Naive B cell (primary cell): ENCODE data around the gene GOLT1A. TPM values are rescaled to one million over a fixed set of nuclear protein-coding genes. Genes with fewer than 3 reads are reported as not detected.

Experiments
- ATAC-seq, 2 donors: fragments of 150-1000 bp; cut with Tn5 transposase; 2 replicates each; pipeline ENCODE4 v1.10.0; 2021; ENCODE audit warnings: low read depth in 2 of 2, mild to moderate bottlenecking in 2 of 2, moderate library complexity in 2 of 2
- DNase-seq: peaks from one replicate; pipeline ENCODE4 v3.0.0; 2022
- H3K27ac Mint-ChIP-seq, 6 donors: one replicate each; pipeline ENCODE4 v1.8.0; 2020 to 2022; ENCODE audit warnings: mild to moderate bottlenecking in 6 of 6, mixed read lengths in 6 of 6, moderate library complexity in 5 of 6, inconsistent platforms in 2 of 6
- H3K27me3 Mint-ChIP-seq, 3 donors: one replicate each; pipeline ENCODE4 v1.8.0; 2021 to 2022; ENCODE audit warnings: mixed read lengths in 3 of 3, mild to moderate bottlenecking in 1 of 3
- H3K36me3 Mint-ChIP-seq, 2 donors: one replicate each; pipeline ENCODE4 v1.8.0; 2020 to 2022; ENCODE audit warnings: mixed read lengths in 2 of 2, inconsistent platforms in 1 of 2, mild to moderate bottlenecking in 1 of 2
- H3K4me1 Mint-ChIP-seq, 3 donors: one replicate each; pipeline ENCODE4 v1.8.0; 2020 to 2022; ENCODE audit warnings: mixed read lengths in 3 of 3, inconsistent platforms in 1 of 3, mild to moderate bottlenecking in 1 of 3, moderate library complexity in 1 of 3
- H3K4me3 Mint-ChIP-seq, 8 donors: one replicate each; pipeline ENCODE4 v1.8.0; 2020 to 2022; ENCODE audit warnings: mild to moderate bottlenecking in 8 of 8, mixed read lengths in 8 of 8, moderate library complexity in 8 of 8, inconsistent platforms in 2 of 8
- H3K9me3 Mint-ChIP-seq, 7 donors: one replicate each; pipeline ENCODE4 v1.8.0; 2020 to 2022; ENCODE audit warnings: mixed read lengths in 7 of 7, mild to moderate bottlenecking in 5 of 7, inconsistent platforms in 2 of 7, moderate library complexity in 1 of 7
- polyA plus RNA-seq, 6 donors: library from polyadenylated mRNA; unstranded; fragments of 300-500 nt; fragmentation: Illumina TruSeq; gene quantifications; one replicate each; pipeline ENCODE4 v1.2.3, GENCODE V29; 2021; ENCODE audit warnings: low read depth in 6 of 6

Gene GOLT1A
- polyA plus RNA-seq, 6 donors from 2014 or later: not detected

DNA sequence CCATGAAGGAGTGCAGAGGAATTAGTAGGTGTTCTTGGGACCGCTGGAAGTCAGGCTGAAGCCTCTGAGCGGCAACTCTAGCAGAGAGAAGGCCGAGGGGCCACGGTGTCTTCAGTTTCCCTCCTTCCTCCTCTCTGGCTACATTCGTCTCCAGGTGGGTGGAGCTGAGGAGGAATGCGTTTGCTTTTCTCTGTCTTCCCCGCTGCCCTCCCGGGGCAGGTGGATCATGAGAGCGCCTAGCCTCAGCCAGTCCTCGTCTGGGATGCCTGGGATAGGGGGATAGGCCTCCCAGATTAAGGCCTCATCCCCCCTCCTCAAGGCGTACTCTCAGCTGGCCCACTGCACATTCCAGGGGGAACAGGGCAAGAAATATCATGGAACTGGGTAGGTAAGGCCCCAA lies 7.5 kb upstream of the GOLT1A start:
- DNase-seq (no peak), ATAC-seq (no peak)
- no peak overlapping the region for H3K4me3 Mint-ChIP-seq
- no peak overlapping the region for H3K27ac Mint-ChIP-seq
- peaks cover 5 to 29% (median 10%) of the 10 kb centered on the region in 3 donors for H3K27me3 Mint-ChIP-seq
- no peaks in the 10 kb centered on the region for H3K9me3 Mint-ChIP-seq
- H3K36me3 Mint-ChIP-seq: no peaks in the 10 kb centered on the region
- H3K4me1 Mint-ChIP-seq: no peaks in the 10 kb centered on the region

DNA sequence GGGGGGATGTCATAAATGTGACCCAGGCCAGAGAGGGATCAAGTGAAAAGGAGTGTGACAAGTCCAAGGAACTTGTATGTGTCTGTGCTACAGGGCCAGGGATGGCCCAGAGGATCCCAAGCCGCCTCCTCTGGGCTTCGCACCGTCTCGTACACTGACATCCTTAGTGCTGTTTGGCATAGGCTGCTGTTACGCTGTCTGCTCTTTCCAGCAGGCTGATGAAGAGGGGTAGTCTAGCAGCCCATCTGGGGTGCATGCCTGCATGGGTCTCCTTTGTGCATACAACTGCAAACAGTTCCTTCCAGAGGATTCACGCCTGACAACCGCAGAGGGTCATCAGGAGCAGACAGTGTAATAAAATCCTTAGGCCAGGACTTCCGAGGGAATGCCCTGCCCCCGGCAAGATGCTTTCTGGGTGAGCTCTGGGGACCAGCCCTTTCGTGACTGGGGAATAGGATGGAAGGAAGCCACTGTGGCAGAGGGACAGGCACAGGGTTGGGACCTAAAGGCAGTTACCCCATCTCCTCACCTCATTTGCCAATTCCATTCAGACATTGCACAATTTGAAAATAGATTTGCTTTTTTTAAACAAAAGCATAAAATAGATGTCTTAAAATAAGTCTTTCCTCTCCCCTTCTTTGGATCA lies 6.3 kb upstream of the GOLT1A start:
- Mint-ChIP-seq H3K27me3 (peaks cover 10 to 29% (median 10%) of the 10 kb centered on the region in 3 donors), H3K4me1 (no peaks in the 10 kb centered on the region), H3K4me3 (peak overlapping the region in 2 of 8 donors; percentile 25 to 56), H3K36me3 (no peaks in the 10 kb centered on the region), H3K27ac (no peak overlapping the region), H3K9me3 (no peaks in the 10 kb centered on the region)
- ATAC-seq (no peak), DNase-seq (no peak)

DNA sequence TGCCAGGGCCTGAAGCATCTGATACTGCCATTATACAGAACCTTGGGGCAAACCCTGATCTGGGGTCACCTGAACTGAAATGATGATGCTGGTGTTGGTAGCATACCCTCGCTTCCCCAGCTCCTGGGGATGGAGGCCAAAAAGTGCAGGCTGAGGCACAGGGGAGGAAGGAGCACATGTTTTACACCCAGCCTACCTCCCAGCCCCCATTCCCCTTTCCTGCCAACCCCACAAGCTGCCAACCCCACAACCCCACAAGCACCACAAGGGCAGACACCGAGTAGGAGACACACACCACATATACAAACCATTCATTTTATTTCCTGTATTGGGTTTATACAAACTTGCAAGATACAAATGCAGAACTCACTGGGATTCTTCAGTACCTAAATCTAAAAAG lies 4.8 kb upstream of the GOLT1A start:
- Mint-ChIP-seq H3K9me3 (peaks cover 0 to 2% (median 0%) of the 10 kb centered on the region in 7 donors), H3K36me3 (no peaks in the 10 kb centered on the region), H3K27me3 (peaks cover 10 to 29% (median 11%) of the 10 kb centered on the region in 3 donors), H3K27ac (no peak overlapping the region), H3K4me1 (peaks cover 7 to 8% (median 8%) of the 10 kb centered on the region in 3 donors), H3K4me3 (no peak overlapping the region)
- DNase-seq (no peak), ATAC-seq (no peak)

DNA sequence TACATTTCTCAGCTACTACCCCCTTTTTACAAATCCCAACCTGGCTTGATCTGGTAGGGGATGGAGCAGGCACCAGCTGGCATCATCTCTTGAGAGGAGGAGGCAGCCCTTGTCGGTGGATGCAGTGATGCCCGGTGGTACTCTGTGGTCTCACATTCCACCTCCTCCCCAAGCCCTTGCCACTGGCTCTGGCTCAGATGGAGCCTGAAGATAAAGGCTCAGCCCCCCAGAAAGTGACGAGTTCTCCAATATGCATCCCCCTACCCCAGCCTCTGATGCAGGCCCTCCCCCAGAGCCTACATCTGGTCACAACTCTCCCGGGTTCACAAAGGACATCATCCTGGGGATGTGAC lies 3.8 kb upstream of the GOLT1A start:
- no peaks in the 10 kb centered on the region for H3K36me3 Mint-ChIP-seq
- no peak overlapping the region for H3K27ac Mint-ChIP-seq
- DNase-seq: no peak
- no peak for ATAC-seq
- peaks cover 10 to 23% (median 11%) of the 10 kb centered on the region in 3 donors for H3K27me3 Mint-ChIP-seq
- H3K4me1 Mint-ChIP-seq: peaks cover 7 to 11% (median 8%) of the 10 kb centered on the region in 3 donors
- peaks cover 0 to 2% (median 0%) of the 10 kb centered on the region in 7 donors for H3K9me3 Mint-ChIP-seq
- H3K4me3 Mint-ChIP-seq: no peak overlapping the region

DNA sequence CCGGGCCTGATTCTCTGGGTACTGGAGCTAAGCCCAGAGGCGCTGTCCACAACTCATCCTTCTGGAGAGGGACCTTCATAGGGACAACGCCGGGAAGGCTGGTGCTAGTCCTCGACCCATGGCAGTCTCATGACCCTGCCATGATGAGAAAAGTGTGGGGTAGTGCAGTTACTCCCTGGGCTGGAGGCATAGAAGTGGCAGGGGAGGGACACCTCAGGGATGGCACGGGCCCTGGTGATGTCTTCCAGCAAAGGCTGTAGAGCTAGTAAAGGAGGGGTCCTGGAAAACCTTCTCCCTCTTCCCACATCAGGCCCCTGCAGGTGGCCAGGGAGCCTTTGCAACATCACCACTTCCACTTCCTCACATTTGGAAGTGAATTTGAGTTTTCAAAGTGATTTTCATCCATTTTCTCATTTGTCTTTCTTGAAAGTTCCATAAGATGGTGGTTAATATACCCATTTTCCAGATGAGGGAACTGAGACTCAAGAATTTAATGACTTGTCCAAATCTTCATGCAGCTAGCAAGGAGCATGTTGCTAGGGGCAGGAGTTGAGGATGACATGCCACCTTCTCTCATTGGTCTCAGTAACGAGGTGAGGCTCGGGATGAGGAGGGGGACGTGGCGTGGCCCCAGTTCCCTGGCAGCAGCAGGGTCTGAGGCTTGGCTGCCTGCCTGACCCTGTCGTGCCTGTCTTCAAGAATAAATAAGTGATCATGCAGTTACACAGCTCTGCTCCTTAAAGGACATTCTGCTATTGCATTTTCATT lies 3.3 kb upstream of the GOLT1A start:
- Mint-ChIP-seq H3K27ac (no peak overlapping the region), H3K9me3 (peaks cover 0 to 2% (median 0%) of the 10 kb centered on the region in 7 donors), H3K27me3 (peaks cover 10 to 18% (median 11%) of the 10 kb centered on the region in 3 donors), H3K36me3 (no peaks in the 10 kb centered on the region), H3K4me3 (no peak overlapping the region), H3K4me1 (peaks cover 7 to 11% (median 8%) of the 10 kb centered on the region in 3 donors)
- DNase-seq (no peak), ATAC-seq (no peak)

DNA sequence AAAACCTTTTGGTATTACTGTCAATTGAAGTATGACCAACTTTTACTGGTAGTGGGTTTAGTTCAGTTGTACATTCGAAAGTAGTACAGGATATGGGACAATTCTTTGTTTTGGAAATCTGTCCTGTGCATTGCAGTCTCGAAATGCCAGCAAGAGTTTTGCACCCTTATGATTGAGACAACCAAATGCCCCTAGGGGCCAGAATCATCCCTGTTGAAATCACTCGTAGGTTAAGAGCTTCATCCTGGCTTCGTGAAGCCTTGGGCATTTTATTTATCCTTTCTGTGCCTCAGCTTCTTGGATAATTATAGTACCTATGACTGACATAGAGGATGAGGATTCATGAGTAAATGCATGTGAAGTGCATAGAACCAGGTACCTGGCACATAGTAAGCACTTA lies 2.4 kb upstream of the GOLT1A start:
- DNase-seq (no peak), ATAC-seq (no peak)
- no peak overlapping the region for H3K4me3 Mint-ChIP-seq
- H3K9me3 Mint-ChIP-seq: peaks cover 0 to 2% (median 0%) of the 10 kb centered on the region in 7 donors
- peaks cover 7 to 11% (median 8%) of the 10 kb centered on the region in 3 donors for H3K4me1 Mint-ChIP-seq
- peaks cover 10 to 13% (median 11%) of the 10 kb centered on the region in 3 donors for H3K27me3 Mint-ChIP-seq
- no peaks in the 10 kb centered on the region for H3K36me3 Mint-ChIP-seq
- H3K27ac Mint-ChIP-seq: no peak overlapping the region

DNA sequence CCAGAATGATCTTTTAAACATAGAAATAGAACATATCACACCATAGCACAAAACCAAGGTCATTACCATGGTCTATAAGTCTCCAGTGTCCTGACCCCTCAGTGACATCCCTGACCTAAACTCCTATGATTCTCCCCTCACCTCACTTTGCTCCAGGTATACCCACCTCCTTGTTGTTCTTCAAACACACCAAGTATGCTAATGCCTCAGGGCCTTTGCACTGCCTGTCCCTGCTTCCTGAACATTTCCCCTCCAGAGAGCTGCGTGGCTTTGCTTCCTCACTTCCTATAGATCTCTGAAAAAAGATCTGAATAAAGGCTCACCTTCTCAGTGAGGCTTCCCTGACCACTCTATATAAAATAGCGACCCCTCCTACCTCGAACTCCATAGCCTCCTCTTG lies 1.1 kb downstream of the GOLT1A start:
- no peak for ATAC-seq
- Mint-ChIP-seq H3K27ac (no peak overlapping the region), H3K4me1 (peaks cover 7 to 11% (median 8%) of the 10 kb centered on the region in 3 donors), H3K27me3 (peaks cover 2 to 10% (median 4%) of the 10 kb centered on the region in 3 donors), H3K36me3 (no peaks in the 10 kb centered on the region), H3K4me3 (no peak overlapping the region), H3K9me3 (peaks cover 0 to 2% (median 0%) of the 10 kb centered on the region in 7 donors)
- DNase-seq: no peak

DNA sequence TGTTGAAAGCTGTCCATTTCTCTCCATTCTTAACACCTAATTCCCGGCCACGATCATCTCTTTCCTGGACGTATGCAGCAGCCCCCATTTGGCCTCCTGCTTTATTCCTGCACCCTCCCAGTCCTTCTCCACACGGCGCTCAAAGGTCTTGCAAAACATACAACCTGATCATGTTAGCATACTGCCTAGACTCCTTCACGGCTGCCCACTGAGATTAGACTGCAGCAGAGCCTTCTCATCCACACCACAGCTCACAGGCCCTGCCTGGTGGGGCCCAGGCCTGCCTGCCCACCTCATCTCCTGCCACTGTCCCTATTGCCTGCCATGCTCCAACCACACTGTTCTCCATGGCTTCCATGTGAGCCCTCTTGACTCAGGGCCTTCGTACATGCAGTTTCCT lies 2.7 kb downstream of the GOLT1A start:
- H3K4me3 Mint-ChIP-seq: no peak overlapping the region
- no peak for ATAC-seq
- H3K27me3 Mint-ChIP-seq: peaks cover 16 to 21% (median 16%) of the 10 kb centered on the region in 3 donors
- H3K36me3 Mint-ChIP-seq: no peaks in the 10 kb centered on the region
- no peak for DNase-seq
- H3K4me1 Mint-ChIP-seq: peaks cover 7 to 15% (median 8%) of the 10 kb centered on the region in 3 donors
- peaks cover 0 to 2% (median 0%) of the 10 kb centered on the region in 7 donors for H3K9me3 Mint-ChIP-seq
- H3K27ac Mint-ChIP-seq: no peak overlapping the region

DNA sequence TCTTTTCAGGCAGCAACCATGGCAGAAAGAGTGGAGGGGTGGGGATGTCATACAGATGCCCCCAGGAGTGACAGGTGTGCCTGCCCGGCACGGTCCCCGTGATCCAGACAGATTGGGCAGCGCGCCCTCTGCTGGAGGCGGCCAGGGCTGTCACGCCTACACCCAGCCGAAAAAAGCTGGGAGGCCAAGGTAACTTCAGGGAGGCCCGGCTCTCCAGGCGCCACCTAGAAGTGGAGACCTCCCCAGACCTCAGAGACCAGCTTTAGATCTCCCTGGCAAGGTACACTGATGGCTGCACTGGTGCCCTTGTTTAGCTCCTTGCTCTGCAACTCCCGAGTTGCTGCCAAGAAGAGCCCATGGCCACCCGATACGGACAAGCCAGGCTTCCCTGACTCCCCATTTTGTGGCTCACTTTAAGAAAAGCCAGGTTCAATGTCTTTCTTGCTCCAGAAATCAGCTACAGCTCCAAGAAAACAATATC lies 6.6 kb downstream of the GOLT1A start:
- ATAC-seq: peak; percentile 95 to 97

DNA sequence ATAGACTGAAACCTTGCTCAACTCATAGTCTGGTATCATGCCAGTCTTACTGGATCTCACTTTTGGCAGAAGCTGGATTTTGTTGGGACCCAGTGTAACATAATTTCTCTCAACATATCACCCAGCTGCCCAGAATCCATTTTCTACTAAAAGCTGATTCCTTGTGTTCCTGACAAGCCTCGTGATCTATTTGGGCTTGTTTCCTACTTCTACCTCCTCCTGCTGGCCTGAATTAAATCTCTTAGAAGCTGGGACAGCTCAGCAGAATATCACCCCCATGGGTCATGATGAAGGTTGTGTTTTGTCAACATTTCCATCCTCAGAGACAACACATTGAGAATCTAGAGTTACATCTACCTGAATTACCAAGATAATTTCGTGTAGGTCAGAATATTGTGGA lies 7.7 kb downstream of the GOLT1A start:
- Mint-ChIP-seq H3K27me3 (peaks cover 30 to 59% (median 55%) of the 10 kb centered on the region in 3 donors), H3K4me1 (peaks cover 0 to 4% (median 0%) of the 10 kb centered on the region in 3 donors), H3K4me3 (no peak overlapping the region), H3K27ac (no peak overlapping the region), H3K9me3 (no peaks in the 10 kb centered on the region), H3K36me3 (no peaks in the 10 kb centered on the region)
- ATAC-seq (no peak), DNase-seq (no peak)

More for the DNA sequence above, 6.6 kb downstream of the GOLT1A start:
- Mint-ChIP-seq H3K27ac (no peak overlapping the region), H3K36me3 (no peaks in the 10 kb centered on the region), H3K4me3 (no peak overlapping the region), H3K27me3 (peaks cover 30 to 54% (median 48%) of the 10 kb centered on the region in 3 donors), H3K9me3 (no peaks in the 10 kb centered on the region), H3K4me1 (peaks cover 0 to 4% (median 0%) of the 10 kb centered on the region in 3 donors)
- DNase-seq: peak; percentile 55

DNA sequence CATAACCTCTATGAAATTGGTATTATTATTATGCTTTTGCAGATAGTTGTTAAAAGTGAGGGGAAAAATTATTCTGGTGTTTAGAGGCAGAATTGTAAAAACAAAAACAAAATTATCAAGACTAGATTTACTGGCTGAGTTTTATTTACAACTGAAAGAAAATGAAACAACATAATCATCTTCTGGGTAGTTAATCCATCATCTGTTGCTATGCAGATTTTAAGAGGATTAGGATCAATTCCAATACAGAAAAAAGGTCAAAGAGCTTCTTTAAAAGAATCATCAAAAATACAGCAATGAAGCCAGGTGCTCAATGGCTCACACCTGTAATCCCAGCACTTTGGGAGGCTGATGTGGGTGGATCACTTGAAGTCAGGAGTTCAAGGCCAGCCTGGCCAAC lies 8.3 kb downstream of the GOLT1A start:
- H3K4me3 Mint-ChIP-seq: no peak overlapping the region
- H3K9me3 Mint-ChIP-seq: no peaks in the 10 kb centered on the region
- no peak for ATAC-seq
- no peak overlapping the region for H3K27ac Mint-ChIP-seq
- no peak for DNase-seq
- H3K4me1 Mint-ChIP-seq: peaks cover 0 to 4% (median 0%) of the 10 kb centered on the region in 3 donors
- H3K27me3 Mint-ChIP-seq: peaks cover 30 to 65% (median 60%) of the 10 kb centered on the region in 3 donors
- H3K36me3 Mint-ChIP-seq: no peaks in the 10 kb centered on the region

DNA sequence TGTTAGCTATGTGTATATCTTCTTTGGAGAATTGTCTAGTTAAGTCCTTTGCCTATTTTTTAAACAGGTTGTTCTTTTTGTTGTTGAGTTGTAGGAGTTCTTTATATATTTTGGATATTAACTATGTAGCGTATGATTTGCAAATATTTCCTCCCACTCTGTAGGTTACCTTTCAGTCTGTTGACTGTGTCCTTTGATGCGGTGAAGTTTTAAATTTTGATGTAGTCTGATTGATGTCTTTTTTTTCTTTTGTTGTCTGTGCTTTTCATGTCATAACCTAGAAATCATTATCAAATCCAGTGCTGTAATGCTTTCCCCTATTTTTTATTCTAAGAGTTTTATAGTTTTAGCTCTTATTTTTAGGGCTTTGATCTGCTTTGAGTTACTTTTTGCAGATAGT lies 8.8 kb downstream of the GOLT1A start:
- DNase-seq (no peak), ATAC-seq (no peak)
- Mint-ChIP-seq H3K4me1 (peaks cover 0 to 4% (median 0%) of the 10 kb centered on the region in 3 donors), H3K36me3 (no peaks in the 10 kb centered on the region), H3K27me3 (peaks cover 30 to 66% (median 60%) of the 10 kb centered on the region in 3 donors), H3K9me3 (no peaks in the 10 kb centered on the region), H3K4me3 (no peak overlapping the region), H3K27ac (no peak overlapping the region)

DNA sequence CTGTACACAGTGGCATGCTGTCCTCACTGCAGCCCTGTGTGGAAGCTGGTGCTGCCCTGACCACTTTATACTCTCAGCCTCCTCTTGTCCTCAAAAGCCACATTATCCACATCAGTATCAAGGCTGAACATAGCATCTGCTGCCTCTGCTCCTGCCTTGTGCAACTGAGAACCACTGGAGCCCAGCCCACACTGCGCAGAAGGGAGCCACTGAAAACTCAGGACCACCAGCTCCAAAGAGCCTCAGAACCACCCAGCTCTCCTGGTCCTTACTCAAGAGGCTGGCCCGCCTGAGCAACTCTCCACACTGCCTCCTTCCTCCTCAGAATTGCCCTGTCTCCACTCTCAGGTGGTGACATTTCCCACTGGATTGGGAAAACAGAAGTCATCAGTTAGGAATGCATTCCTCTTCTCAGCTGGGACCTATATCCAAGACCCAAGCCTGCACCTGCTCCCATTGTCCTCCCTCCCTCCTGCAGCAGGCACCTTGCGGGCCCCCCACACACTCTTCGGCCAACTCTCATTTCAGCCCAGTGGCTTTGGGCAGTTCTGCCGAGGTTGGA lies 10.5 kb downstream of the GOLT1A start:
- Mint-ChIP-seq H3K27me3 (peaks cover 27 to 66% (median 60%) of the 10 kb centered on the region in 3 donors), H3K4me3 (no peak overlapping the region), H3K27ac (no peak overlapping the region), H3K4me1 (peaks cover 0 to 4% (median 0%) of the 10 kb centered on the region in 3 donors), H3K36me3 (no peaks in the 10 kb centered on the region), H3K9me3 (no peaks in the 10 kb centered on the region)
- ATAC-seq: no peak
- no peak for DNase-seq
